Fibroblast of skin of right biceps (primary cell): Measurements from ENCODE around the gene LGALS1.

Experiments
- DNase-seq: peaks from one replicate; pipeline ENCODE4 v3.0.0-alpha.2; 2013

The LGALS1 gene

DNA sequence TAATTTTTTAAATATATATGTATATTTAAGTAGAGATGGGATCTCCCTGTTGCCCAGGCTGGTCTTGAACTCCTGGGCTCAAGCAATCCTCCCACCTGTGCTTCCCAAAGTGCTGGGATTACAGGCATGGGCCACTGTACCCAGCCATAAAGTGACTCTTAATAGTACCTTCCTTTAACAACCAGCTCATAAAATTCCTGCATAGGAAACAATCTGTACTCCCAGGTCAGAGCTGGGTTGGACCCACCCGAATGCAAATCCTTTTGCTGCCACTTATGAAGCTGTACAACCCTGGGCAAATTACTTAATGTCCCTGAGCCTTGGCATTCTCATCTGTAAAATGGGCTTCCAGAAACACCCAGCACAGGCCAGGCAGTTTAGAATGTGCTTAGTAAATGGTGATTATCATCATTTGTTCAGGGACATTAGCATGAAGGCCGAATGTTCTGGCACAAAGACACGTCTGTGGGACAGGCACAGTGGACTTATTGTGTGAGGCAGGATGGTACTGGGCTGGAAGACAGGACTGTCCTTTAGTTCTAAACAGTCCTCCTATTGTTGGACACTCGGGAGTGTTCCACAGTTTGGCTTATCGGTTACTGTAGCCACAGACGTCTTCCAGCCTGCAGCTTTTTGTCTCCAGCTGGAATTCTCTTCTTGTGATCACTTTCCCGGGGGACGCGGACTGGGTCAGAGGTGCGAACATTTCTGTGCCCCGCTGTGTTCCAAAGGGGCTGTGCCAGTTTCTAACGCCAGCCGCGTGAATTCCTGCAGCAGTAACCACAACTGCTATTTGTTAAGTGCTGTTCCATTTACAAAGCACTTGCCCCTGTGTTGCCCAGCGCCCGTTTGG, 11.0 kb upstream of the LGALS1 start:
- DNase-seq = no peak

DNA sequence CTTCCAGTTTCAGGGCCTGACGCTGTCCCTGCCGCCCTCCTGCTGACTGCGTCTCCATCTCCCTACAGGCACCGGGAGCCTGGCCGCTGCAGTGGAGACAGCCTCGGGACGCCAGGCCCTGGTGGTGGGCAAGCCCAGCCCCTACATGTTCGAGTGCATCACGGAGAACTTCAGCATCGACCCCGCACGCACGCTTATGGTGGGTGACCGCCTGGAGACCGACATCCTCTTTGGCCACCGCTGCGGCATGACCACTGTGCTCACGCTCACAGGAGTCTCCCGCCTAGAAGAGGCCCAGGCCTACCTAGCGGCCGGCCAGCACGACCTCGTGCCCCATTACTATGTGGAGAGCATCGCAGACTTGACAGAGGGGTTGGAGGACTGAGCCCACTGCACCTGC, 9.9 kb upstream of the LGALS1 start:
- DNase-seq = no peak

DNA sequence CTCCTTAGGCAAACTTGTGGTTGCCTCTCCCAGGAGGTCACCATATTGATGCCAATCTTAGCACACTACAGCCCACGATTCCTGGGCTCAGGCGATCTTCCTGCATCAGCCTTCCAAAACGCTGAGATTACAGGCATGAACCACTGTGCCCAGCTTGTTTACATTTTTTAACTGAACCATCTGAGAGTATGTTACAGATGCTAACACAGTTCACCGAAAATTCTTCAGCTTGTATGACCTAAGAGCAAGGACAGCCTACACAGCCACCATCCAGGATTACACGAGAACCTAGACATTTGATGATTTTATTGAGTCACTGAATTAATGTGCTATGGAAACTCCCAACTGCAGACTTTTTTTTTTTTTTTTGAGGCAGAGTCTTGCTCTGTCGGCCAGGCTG, 5.8 kb upstream of the LGALS1 start:
- peak; percentile 55 for DNase-seq

DNA sequence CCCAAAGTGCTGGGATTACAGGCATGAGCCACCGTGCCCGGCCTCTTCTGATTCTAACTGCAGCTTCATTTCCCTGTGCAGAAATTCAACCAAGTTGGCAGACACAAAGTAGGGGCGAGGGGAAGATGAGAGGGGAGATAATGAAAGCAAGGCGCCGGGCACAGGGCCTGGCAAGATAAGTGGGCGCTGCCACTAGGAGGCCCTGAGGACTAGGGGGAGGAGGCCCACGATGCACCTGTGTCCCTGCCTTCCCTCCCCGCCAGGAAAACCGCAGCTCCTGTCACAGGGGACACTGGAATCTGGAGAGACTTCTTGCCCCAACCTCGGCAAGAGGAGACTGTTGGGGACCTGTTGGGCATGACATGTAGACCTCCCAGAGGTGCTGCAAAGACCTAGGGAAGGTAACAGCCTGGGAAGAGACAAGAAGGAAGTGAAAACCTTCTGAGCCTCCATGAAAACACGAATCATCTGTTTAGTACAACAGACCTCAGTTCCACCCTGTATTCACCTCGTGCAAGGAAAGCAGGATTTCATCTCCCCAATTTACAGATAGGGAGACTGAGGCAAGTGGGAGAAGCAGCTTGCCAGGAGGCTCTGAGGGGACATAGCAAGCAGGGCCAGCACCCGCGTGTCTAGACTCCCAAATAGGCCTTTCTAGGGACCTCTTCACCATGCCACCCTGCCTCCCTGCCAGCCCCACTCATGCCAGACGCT, 3.1 kb upstream of the LGALS1 start:
- no peak for DNase-seq

DNA sequence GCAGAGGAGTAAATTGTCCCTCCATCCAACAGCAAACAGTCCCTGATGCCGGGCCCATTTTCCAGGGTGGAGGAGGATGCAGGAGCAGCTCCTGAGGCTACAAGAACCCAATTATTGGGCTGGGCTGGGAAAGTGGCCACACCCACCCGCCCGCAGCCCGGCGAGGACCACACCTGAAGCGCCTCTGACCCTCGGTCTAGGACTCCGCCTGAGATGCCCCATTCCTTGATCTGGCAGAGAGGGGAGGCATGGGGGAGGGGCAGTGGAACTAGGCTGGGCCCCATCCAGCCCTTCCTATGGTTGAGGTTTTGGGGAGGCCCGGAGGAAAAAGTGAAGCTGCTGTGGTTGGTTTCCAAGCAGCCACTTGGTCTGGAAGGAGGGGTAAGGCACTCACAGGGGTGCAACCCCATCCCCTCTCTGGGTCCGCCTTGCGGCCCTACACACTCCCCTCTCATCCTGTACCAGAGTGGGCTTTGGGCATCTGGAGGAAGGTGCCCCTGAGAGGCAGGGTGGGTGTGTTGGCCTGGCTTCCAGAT, 2.4 kb upstream of the LGALS1 start:
- no peak for DNase-seq

DNA sequence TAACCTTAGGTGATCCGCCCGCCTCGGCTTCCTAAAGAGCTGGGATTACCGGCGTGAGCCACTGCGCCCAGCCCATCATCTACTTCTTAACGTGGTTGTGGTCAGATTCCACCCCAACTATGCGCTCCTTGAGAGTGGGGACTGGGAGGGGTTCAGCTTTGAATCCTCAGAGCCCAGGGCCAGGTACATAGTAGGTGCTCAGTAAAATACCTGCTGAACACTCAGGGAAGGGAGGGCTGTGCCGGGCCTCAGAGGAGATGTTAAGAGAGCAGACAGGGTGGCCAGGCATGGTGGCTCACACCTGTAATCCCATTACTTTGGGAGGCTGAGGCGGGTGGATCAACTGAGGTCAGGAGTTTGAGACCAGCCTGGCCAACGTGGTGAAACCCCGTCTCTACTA, 1.2 kb upstream of the LGALS1 start:
- DNase-seq = no peak

DNA sequence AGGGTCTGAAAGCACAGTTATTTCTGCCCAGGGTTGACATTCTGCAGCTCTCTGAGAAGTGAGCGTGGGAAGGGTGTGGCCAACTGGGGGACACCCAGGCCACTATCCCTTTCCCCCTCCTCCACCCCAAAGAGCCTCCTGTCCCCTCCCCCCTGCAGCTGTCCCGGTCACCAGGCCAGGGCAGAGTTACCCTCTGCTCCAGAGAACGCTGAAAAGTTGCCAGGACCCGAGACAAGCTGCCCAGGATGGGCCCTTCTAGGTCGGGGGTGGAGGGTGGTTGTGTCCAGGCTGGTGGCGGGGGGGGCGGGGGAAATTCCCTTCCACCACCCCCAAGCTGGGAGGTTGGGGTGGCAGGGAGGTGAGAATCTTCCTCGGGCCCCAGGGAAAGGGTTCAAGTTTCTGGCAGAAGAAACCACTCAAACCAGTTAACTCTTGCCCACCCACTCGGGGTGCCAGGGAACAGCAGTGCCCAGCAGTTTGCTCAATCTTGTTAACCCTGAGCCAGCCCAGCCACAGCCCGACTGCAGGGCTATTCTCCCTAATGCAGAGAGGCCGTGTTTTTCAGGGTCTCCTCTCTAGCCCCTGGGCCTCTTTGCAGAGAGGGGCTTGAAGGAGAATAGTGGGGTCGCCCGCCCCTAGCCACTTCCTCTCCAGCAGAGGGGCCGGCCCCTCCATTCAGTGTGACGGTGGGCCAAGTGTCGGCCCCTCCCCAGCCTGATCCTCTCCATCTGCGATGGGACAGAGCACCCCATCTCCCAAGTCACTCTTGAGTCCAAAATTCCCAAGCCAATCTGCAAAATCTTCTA, 697 bp downstream of the LGALS1 start:
- peak; percentile 35 for DNase-seq

DNA sequence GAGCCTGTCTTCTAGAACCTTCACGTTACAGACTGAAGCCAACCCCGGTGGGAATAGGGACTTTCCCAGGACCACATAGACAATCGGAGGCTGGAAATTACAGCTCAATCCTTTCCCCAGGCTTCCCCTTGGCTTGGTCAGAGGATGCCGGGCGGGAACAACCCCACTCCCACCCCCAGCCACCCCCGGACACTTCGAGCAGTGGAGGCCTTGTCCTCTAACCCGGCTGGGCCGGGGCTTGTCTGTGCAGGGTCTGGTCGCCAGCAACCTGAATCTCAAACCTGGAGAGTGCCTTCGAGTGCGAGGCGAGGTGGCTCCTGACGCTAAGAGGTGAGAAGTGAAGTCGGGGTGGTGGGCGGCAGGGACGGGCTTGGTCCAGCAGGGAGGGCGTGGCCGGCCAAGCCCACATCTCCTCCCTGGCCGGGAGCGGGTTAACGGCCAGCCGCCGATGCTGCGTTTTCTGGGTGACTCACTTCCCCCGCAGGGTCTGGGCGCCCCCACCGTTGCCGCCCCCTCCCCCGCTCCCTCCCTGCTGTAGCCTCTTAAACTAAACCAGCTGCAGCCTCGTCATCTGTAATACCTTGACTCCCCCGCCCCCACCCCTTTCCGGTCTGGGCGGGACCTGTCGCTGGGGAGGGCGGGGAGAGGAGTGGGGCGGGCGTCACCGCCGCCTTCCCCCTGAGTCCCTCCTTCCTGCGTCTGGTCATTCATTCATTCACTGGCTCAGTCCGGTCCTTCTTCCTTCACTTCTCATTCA, 1.5 kb downstream of the LGALS1 start:
- peak; percentile 99 for DNase-seq

DNA sequence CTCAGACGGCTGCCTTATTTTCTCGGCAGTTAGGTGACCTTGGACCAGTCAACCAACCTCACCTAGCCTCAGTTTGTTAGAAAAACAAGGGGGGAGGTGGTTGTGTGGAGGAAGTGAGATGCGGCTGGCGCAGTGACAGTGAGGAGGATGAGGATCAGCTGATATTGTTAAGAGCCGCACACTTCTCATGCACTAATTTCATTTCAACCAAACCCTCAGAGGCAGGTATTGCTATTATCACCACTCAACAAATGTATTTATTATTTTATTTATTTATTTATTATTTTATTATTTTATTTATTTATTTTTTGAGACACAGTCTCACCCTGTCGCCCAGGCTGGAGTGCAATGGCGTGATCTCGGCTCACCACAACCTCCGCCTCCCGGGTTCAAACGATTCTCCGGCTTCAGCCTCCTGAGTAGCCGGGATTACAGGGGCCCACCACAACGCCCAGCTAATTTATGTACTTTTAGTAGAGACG, 2.1 kb downstream of the LGALS1 start:
- no peak for DNase-seq

DNA sequence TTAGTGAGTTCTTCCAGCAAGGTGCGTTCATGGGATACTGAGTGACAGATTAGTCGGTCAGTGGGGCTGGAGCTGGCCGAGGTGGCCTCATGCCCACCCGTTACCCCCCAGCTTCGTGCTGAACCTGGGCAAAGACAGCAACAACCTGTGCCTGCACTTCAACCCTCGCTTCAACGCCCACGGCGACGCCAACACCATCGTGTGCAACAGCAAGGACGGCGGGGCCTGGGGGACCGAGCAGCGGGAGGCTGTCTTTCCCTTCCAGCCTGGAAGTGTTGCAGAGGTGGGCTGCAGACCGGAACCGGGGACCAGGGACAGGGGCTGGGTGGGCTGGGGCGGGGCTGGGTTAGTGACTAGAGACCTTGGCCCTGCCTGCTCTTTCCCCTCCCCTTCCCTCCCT, 2.9 kb downstream of the LGALS1 start:
- DNase-seq = no peak

DNA sequence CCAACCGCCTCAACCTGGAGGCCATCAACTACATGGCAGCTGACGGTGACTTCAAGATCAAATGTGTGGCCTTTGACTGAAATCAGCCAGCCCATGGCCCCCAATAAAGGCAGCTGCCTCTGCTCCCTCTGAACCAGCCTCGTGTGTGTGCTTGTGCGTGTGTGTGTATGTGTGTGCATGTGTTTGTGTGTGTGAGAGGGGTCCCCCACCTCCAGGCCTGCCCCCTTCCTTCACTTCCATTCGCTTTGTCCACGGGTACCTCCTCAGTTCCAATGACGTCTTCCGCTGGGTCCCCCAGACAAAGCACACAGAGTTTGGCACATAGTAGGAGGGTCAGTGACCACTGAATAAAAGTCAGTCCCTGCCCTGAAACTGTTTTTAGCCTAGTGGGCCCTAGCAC, 4.2 kb downstream of the LGALS1 start:
- no peak for DNase-seq

DNA sequence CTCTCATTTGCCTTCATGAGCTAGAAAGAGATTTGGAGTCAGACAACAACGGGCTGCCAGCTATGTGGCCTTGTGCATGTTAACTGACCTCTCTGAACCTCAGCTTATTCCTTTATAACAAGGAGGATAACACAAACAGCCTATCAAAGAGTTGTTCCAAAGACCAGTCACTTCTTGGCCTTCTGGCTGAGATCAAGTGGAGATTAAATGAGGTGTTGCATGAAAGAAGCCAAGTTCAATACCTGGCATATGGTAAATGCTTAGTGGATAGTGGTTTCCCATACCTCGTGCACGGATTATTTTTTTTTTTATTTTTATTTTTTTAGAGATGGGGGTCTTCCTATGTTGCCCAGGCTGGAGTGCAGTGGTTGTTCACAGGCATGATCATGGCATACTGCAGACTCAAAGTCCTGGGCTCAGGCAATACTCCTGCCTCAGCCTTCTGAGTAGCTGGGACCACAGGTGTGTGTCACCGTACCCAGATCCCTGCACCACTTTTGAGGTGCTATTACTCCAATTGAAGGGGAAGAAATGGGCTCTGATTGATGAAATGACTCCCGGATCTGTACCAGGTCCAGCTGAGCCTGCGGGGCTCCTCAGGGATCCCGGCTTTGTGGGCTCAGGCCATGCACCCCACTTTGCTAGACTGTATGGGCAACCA, 4.9 kb downstream of the LGALS1 start:
- peak; percentile 47 for DNase-seq

DNA sequence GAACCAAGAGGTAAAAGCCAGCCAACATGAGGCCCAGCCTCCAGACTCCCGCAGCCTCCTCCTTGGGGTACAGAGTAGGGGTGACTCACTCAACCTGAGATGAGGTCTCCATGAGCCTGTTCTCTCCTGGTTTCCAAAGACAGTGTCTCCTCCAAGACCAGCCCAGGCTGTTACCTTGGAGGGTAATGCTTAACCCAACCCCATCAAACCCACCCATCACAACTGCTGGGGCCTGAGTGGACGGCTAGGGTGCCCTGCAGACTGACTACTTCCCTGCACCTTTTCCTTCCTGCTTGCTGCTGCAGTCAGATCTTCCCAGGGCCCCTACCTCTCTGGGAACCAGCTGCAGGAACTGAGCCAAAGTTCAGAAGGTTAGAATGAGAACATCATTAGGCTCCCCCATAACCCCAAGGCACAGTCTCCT, 5.6 kb downstream of the LGALS1 start:
- DNase-seq = peak; percentile 73

DNA sequence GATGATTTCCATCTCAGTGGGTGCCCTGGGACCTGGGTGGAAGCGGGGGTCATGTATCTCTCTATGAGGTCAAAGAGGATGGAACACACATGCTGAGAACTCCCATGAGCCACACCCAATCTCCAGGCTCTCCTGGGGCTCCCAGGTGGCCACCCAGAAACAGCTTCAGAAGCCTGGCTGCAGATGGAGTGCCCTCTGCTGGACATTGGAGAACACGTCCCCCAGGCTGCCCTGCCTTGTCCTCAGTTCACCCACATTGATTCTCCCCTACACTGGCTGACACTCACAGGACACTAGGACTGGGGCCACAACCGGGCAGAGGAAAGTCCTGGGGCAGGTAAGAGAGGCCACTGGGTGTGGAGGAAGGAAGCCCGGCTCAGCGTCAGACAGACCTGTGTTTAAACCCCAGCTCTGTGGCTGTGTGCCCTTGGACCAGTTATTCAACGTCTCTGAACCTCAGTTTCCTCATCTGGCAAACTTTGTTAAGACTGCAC, 6.2 kb downstream of the LGALS1 start:
- peak; percentile 78 for DNase-seq

DNA sequence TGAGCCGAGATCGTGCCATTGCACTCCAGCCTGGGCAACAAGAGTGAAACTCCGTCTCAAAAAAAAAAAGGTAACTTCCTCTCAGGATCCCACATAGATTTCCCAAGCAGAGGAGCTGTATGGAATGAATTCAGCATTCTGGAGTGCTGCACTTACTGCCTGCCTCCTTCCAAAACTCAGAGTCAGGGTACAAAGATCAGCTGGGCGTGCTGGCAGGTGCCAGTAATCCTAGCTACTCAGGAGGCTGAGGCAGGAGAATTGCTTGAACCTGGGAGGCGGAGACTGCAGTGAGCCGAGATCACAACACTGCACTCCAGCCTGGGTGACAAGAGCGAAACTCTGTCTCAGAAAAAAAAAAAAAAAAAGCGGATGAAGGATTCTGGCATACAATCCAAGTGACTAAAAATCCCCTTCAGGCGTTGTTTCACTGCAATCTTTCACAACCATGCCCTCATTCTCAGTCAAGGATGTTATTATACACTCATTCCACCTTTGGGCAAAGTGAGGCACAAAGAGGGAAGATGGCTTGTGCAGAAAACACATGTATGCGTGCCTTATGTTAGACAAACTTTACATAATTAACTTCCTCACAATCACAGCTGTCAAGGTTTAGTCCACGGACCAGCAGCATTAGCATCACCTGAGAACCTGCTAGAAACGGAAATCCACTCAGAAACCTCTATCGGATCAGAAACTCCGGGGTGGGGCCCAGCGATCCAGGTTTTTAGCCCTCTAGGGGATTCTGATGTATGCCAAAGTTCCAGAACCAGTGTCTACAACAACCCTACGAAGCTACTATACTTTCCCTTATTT, 9.6 kb downstream of the LGALS1 start:
- no peak for DNase-seq

DNA sequence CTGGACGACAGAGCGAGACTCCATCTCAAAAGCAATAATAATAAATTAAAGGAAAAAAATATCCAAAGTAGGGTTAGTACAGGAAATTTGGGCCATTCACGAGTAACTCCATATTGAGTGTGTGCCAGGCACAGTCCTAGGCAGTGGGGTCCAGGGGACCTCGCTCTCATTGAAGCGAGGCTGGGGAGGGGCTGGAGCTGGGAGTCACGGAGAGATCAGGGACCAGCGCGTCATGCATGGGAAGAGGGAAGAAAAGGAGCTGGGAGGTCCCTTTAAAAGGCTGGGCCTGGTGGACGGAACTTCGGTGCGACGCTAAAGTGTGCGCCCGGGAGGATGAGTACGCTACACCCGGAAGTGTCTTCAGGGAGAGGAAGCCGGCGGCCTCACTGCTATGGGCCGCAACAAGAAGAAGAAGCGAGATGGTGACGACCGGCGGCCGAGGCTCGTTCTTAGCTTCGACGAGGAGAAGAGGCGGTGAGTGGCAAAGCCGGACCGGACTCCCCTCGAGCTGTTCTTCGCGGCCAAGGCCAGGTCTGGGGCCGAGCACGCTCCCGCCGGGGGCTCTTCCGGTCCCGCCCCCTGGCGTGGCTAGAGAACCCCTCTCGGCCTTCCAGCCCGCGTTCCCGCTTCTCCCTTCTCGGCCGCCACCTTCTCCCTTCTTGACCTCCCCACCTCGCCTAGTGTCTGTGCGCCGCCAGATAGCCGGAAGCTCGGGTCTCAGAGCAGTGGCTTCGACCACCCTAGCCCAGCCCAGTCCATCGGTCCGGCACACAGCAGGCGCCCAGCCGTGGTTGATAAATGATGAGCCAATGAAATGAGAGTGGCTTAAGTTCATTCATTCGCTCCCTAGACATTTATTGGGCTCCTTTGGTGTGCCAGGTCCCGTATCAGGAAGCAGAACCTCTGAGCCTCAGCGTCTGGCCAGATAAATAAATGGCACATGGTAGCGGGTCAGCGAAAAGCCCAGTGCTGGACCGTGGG, 10.9 kb downstream of the LGALS1 start, which contains the start of gene NOL12:
NOL12 (plus strand) TSS at position 342 of the 981 bp plus-strand sequence; CDS start at position 392, 50 bp downstream.
- peak; percentile 88 for DNase-seq

DNA sequence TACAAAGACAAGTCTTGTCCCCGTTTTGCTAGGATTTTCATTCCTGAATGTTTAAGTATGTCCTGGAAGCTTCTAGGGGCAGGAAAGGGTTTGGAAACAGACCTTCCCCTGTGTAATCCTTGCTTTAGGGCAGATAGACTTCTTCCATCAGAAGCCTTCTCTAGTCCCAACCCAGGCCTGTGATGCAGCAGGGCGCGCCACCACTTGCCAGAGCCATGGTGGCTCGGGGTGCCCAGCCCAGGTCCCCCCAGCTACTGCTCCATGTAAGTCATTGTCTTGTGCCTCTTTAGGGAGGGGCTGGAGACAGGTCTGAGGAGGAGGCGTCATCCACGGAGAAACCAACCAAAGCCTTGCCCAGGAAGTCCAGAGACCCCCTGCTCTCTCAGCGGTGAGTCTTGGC, 15.0 kb downstream of the LGALS1 start:
- DNase-seq = no peak

DNA sequence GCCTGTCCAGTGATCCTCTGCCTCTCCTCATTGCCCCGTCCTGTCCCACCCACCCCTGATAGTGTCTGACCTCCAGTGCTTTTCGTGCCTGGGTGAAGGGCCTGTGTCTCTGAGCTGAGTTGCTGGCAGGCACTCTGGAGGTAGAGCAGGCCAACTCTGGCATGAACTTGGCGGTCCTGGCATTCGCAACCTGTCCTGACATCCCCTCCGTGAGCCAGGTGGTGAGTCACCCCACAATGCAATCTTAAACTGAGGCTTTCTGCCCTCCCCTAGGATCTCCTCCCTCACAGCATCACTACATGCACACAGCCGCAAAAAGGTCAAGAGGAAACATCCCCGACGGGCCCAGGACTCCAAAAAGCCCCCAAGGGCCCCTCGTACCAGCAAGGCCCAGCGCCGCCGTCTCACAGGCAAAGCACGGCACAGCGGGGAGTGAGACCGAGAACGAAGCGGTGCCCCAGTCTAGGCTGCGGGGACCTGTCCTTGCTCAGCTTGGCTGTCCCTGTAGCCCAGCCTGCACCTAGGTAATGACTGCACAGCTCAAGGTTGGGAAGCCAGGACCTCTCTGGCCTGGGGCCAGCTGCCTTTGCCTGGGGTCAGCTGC, 15.6 kb downstream of the LGALS1 start:
- no peak for DNase-seq
